ENCODE measurements around the gene NPLOC4.

DNA sequence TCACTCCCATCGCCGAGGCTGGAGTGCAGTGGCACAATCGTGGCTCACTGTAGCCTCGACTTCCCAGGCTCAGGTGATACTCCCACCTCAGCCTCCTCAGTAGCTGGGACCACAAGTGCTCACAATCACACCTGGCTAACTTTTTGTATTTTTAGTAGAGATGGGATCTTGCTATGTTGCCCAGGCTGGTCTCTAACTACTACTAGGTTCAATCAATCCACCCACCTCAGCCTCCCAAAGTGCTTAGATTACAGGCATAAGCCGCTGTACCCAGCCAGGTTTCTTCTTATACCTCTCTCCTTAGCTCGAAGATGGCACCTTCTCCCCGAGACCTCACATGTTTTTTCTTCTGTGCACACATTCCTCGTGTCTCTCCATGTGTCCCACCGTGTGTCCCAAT lies 3.1 kb upstream of the NPLOC4 start:
- TF ChIP-seq TAF1 (IDR thresholded peaks at IDR 0.05; ENCODE audit: borderline replicate concordance, insufficient read depth, low read length), result no peak
- TF ChIP-seq POLR2AphosphoS5 (IDR thresholded peaks at IDR 0.05; ENCODE audit: low read depth, low read length), result no peak
- TF ChIP-seq, protein P1, sequence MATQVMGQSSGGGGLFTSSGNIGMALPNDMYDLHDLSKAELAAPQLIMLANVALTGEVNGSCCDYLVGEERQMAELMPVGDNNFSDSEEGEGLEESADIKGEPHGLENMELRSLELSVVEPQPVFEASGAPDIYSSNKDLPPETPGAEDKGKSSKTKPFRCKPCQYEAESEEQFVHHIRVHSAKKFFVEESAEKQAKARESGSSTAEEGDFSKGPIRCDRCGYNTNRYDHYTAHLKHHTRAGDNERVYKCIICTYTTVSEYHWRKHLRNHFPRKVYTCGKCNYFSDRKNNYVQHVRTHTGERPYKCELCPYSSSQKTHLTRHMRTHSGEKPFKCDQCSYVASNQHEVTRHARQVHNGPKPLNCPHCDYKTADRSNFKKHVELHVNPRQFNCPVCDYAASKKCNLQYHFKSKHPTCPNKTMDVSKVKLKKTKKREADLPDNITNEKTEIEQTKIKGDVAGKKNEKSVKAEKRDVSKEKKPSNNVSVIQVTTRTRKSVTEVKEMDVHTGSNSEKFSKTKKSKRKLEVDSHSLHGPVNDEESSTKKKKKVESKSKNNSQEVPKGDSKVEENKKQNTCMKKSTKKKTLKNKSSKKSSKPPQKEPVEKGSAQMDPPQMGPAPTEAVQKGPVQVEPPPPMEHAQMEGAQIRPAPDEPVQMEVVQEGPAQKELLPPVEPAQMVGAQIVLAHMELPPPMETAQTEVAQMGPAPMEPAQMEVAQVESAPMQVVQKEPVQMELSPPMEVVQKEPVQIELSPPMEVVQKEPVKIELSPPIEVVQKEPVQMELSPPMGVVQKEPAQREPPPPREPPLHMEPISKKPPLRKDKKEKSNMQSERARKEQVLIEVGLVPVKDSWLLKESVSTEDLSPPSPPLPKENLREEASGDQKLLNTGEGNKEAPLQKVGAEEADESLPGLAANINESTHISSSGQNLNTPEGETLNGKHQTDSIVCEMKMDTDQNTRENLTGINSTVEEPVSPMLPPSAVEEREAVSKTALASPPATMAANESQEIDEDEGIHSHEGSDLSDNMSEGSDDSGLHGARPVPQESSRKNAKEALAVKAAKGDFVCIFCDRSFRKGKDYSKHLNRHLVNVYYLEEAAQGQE (IDR thresholded peaks at IDR 0.05; ENCODE audit: insufficient read depth in 1 of 2, low read depth in 2 of 2, low read length in 2 of 2), result no peak
